Liver (tissue), 9 donors: ENCODE data around the gene KCNJ1. TPM values are rescaled to one million over a fixed set of nuclear protein-coding genes. Genes with fewer than 3 reads are reported as not detected.

ENCODE experiments used
- DNase-seq: peaks from one replicate; pipeline ENCODE4 v3.0.0-alpha.2; 2017; ENCODE audit warnings: low spot score
- H3K27ac ChIP-seq, 2 donors: one replicate each; pipeline ENCODE4 v1.7.0; 2013; ENCODE audit warnings: inconsistent platforms in 2 of 2, low read length in 2 of 2, control low read depth in 1 of 2, low read depth in 1 of 2, mild to moderate bottlenecking in 1 of 2
- H3K27me3 ChIP-seq, 4 donors: one replicate each; pipeline versions ENCODE4 v1.6.1 to v1.7.0; 2013; ENCODE audit warnings: low read length in 3 of 4, inconsistent platforms in 1 of 4, mild to moderate bottlenecking in 1 of 4, moderate library complexity in 1 of 4; ENCODE audit not compliant: control insufficient read depth in 4 of 4, insufficient read depth in 4 of 4
- H3K36me3 ChIP-seq, 4 donors: one replicate each; pipeline versions ENCODE4 v1.6.1 to v1.7.0; 2013; ENCODE audit warnings: low read length in 3 of 4, mild to moderate bottlenecking in 3 of 4, low read depth in 1 of 4, moderate library complexity in 1 of 4; ENCODE audit not compliant: control insufficient read depth in 4 of 4, insufficient read depth in 3 of 4
- H3K4me1 ChIP-seq, 4 donors: one replicate each; pipeline versions ENCODE4 v1.6.1 to v1.7.0; 2013; ENCODE audit warnings: low read length in 3 of 4, mild to moderate bottlenecking in 3 of 4, moderate library complexity in 1 of 4; ENCODE audit not compliant: control insufficient read depth in 4 of 4, insufficient read depth in 4 of 4
- H3K4me3 ChIP-seq, 3 donors: one replicate each; pipeline versions ENCODE4 v1.6.1 to v1.7.0; 2013; ENCODE audit warnings: low read length in 3 of 3, control low read depth in 1 of 3, low read depth in 1 of 3, mild to moderate bottlenecking in 1 of 3
- H3K9ac ChIP-seq, 2 donors: one replicate each; pipeline ENCODE4 v1.7.0; 2013; ENCODE audit warnings: low read length in 2 of 2, mild to moderate bottlenecking in 2 of 2, moderate library complexity in 2 of 2, control low read depth in 1 of 2, low read depth in 1 of 2
- H3K9me3 ChIP-seq, 4 donors: one replicate each; pipeline versions ENCODE4 v1.6.1 to v1.7.0; 2013; ENCODE audit warnings: low read length in 3 of 4; ENCODE audit not compliant: control insufficient read depth in 4 of 4
- EGR1 ChIP-seq, 2 donors: IDR thresholded peaks; 2 replicates each; pipeline ENCODE4 v1.6.1; 2016 to 2018; ENCODE audit warnings: antibody characterized with exemption in 2 of 2, low read depth in 2 of 2
- FOXA1 ChIP-seq: IDR thresholded peaks from 2 replicates; pipeline ENCODE4 v1.6.1; 2016; ENCODE audit warnings: antibody characterized with exemption
- FOXA2 ChIP-seq: IDR thresholded peaks from 2 replicates; pipeline ENCODE4 v1.6.1; 2016; ENCODE audit warnings: antibody characterized with exemption
- HNF4A ChIP-seq, 2 donors: conservative IDR thresholded peaks; 2 replicates each; pipeline ENCODE4 v1.6.1; 2016; ENCODE audit warnings: antibody characterized with exemption in 2 of 2, mild to moderate bottlenecking in 2 of 2
- HNF4G ChIP-seq: IDR thresholded peaks from 2 replicates; pipeline ENCODE4 v1.6.1; 2016; ENCODE audit warnings: antibody characterized with exemption
- NR2F2 ChIP-seq: IDR thresholded peaks from 2 replicates; pipeline ENCODE4 v1.6.1; 2016; ENCODE audit warnings: antibody characterized with exemption
- RAD21 ChIP-seq, 2 donors: IDR thresholded peaks; 2 replicates each; pipeline ENCODE4 v1.6.1; 2016; ENCODE audit warnings: antibody characterized with exemption in 2 of 2, mild to moderate bottlenecking in 2 of 2
- RXRA ChIP-seq, 2 donors: IDR thresholded peaks; 2 replicates each; pipeline ENCODE4 v1.6.1; 2017 to 2018; ENCODE audit warnings: antibody characterized with exemption in 2 of 2, mild to moderate bottlenecking in 1 of 2
- SP1 ChIP-seq: IDR thresholded peaks from 2 replicates; pipeline ENCODE4 v1.6.1; 2018; ENCODE audit warnings: antibody characterized with exemption, mild to moderate bottlenecking
- TAF1 ChIP-seq: conservative IDR thresholded peaks from 2 replicates; pipeline ENCODE4 v1.6.1; 2016; ENCODE audit warnings: antibody characterized with exemption, mild to moderate bottlenecking
- YY1 ChIP-seq: IDR thresholded peaks from 2 replicates; pipeline ENCODE4 v1.6.1; 2016; ENCODE audit warnings: antibody characterized with exemption, mild to moderate bottlenecking
- WGBS: extraction: QIAGEN DNeasy Blood & Tissue Kit; methylation state at CpG from one replicate; pipeline ENCODE4 v1.1.7; 2013; 5-methylcytosine and 5-hydroxymethylcytosine counted together
- polyA plus RNA-seq, 2 donors: library from polyadenylated mRNA; stranded (reverse) in 1 of 2; unstranded in 1 of 2; fragments of 200-250 nt in 1 of 2; fragments of >200 nt in 1 of 2; fragmentation: Nextera tagmentation in 1 of 2; extraction: Ambion mirVana in 1 of 2; gene quantifications; one replicate each; pipeline versions ENCODE4 v1.2.1 to v1.2.3, GENCODE V29; 2013 to 2015
- total RNA-seq, 2 donors: library from RNA; depleted of rRNA; stranded (reverse); fragments of >200 nt; gene quantifications; one replicate each; pipeline ENCODE4 v1.2.3, GENCODE V29; 2014
- TF ChIP-seq, protein P1 (sequence below): IDR thresholded peaks from 2 replicates; pipeline ENCODE4 v1.6.1; 2016; ENCODE audit warnings: antibody characterized with exemption
- TF ChIP-seq, protein P2 (sequence below): IDR thresholded peaks from 2 replicates; pipeline ENCODE4 v1.6.1; 2016; ENCODE audit warnings: antibody characterized with exemption, mild to moderate bottlenecking
- TF ChIP-seq, protein P3 (sequence below): IDR thresholded peaks from 2 replicates; pipeline ENCODE4 v1.6.1; 2016; ENCODE audit warnings: antibody characterized with exemption
- TF ChIP-seq, protein P4 (sequence below): fragments of 150-350 bp; IDR thresholded peaks from 2 replicates; pipeline ENCODE4 v1.5.1; 2017; ENCODE audit warnings: improper control_type of control experiment, low read depth, low read length; ENCODE audit not compliant: missing input control
- TF ChIP-seq, protein P5 (sequence below): IDR thresholded peaks from 2 replicates; pipeline ENCODE4 v1.6.1; 2016; ENCODE audit warnings: antibody characterized with exemption
- donor health status: healthy.
- donor health status: healthy.
- donor health status: healthy.
- donor health status: healthy.
- donor health status: healthy.

The KCNJ1 gene
- total and polyA plus RNA-seq, 4 donors: 0.14 to 0.23 TPM; not detected in 2

DNA sequence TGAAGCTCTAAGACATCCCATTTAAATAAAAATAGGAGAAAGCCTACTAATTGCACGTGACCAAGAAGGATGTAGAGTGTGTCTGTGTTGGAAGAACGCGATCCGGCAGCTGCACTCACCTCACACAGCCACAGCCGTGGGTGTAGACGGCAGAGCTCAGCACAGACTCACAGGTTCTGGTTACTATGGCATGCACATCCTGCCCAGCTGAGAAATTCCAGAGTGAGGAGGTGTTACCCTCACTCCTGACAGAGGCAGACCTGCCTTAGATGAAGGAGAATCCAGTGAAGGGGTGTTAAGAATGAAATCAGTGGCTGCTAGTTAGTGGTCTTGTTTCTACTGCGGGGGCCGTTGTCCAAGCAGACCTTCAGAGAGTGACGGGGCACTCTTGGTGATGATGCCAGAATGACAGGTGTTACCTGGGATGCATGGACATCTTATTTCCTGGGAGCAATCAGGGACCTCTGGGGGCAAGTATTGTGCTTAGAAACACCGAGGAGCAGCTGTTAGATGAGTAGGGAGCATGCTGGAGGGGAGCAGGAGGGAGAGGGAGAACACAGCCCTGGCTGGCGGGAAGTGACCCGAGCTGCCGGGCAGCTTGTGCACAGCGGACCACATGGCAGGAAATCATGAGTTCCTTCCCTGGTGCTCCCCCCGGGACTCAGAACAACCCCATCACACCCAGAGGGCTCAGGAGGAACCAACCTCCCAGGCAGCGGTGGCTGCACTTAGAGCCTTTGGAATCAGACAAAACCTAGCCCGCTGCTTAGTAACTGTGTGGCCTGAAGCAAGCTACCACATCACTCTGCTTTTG is 36.4 kb upstream of the KCNJ1 start:
- Histone ChIP-seq H3K27ac (no peak overlapping the region), H3K9ac (no peak overlapping the region), H3K4me3 (no peak overlapping the region), H3K9me3 (no peaks in the 10 kb centered on the region), H3K27me3 (peaks cover 0 to 8% (median 3%) of the 10 kb centered on the region in 4 donors), H3K36me3 (no peaks in the 10 kb centered on the region), H3K4me1 (peaks cover 2 to 32% (median 27%) of the 10 kb centered on the region in 4 donors)
- TF ChIP-seq TAF1: no peak
- TF ChIP-seq, protein P1, sequence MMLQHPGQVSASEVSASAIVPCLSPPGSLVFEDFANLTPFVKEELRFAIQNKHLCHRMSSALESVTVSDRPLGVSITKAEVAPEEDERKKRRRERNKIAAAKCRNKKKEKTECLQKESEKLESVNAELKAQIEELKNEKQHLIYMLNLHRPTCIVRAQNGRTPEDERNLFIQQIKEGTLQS: no peak
- TF ChIP-seq, protein P2, sequence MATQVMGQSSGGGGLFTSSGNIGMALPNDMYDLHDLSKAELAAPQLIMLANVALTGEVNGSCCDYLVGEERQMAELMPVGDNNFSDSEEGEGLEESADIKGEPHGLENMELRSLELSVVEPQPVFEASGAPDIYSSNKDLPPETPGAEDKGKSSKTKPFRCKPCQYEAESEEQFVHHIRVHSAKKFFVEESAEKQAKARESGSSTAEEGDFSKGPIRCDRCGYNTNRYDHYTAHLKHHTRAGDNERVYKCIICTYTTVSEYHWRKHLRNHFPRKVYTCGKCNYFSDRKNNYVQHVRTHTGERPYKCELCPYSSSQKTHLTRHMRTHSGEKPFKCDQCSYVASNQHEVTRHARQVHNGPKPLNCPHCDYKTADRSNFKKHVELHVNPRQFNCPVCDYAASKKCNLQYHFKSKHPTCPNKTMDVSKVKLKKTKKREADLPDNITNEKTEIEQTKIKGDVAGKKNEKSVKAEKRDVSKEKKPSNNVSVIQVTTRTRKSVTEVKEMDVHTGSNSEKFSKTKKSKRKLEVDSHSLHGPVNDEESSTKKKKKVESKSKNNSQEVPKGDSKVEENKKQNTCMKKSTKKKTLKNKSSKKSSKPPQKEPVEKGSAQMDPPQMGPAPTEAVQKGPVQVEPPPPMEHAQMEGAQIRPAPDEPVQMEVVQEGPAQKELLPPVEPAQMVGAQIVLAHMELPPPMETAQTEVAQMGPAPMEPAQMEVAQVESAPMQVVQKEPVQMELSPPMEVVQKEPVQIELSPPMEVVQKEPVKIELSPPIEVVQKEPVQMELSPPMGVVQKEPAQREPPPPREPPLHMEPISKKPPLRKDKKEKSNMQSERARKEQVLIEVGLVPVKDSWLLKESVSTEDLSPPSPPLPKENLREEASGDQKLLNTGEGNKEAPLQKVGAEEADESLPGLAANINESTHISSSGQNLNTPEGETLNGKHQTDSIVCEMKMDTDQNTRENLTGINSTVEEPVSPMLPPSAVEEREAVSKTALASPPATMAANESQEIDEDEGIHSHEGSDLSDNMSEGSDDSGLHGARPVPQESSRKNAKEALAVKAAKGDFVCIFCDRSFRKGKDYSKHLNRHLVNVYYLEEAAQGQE: no peak
- no peak for TF ChIP-seq EGR1 (IDR thresholded peaks at IDR 0.05; ENCODE audit: low read depth in 2 of 2)
- TF ChIP-seq HNF4A (conservative IDR thresholded peaks at IDR 0.05): no peak
- TF ChIP-seq, protein P3, sequence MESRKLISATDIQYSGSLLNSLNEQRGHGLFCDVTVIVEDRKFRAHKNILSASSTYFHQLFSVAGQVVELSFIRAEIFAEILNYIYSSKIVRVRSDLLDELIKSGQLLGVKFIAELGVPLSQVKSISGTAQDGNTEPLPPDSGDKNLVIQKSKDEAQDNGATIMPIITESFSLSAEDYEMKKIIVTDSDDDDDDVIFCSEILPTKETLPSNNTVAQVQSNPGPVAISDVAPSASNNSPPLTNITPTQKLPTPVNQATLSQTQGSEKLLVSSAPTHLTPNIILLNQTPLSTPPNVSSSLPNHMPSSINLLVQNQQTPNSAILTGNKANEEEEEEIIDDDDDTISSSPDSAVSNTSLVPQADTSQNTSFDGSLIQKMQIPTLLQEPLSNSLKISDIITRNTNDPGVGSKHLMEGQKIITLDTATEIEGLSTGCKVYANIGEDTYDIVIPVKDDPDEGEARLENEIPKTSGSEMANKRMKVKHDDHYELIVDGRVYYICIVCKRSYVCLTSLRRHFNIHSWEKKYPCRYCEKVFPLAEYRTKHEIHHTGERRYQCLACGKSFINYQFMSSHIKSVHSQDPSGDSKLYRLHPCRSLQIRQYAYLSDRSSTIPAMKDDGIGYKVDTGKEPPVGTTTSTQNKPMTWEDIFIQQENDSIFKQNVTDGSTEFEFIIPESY: no peak
- no peak for TF ChIP-seq NR2F2
- TF ChIP-seq SP1: no peak
- no peak for TF ChIP-seq RAD21 (IDR thresholded peaks at IDR 0.05)
- TF ChIP-seq, protein P4, sequence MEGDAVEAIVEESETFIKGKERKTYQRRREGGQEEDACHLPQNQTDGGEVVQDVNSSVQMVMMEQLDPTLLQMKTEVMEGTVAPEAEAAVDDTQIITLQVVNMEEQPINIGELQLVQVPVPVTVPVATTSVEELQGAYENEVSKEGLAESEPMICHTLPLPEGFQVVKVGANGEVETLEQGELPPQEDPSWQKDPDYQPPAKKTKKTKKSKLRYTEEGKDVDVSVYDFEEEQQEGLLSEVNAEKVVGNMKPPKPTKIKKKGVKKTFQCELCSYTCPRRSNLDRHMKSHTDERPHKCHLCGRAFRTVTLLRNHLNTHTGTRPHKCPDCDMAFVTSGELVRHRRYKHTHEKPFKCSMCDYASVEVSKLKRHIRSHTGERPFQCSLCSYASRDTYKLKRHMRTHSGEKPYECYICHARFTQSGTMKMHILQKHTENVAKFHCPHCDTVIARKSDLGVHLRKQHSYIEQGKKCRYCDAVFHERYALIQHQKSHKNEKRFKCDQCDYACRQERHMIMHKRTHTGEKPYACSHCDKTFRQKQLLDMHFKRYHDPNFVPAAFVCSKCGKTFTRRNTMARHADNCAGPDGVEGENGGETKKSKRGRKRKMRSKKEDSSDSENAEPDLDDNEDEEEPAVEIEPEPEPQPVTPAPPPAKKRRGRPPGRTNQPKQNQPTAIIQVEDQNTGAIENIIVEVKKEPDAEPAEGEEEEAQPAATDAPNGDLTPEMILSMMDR: no peak
- no peak for TF ChIP-seq FOXA2
- TF ChIP-seq, protein P5, sequence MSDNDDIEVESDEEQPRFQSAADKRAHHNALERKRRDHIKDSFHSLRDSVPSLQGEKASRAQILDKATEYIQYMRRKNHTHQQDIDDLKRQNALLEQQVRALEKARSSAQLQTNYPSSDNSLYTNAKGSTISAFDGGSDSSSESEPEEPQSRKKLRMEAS: no peak
- TF ChIP-seq YY1: no peak
- TF ChIP-seq RXRA (IDR thresholded peaks at IDR 0.05): no peak
- no peak for TF ChIP-seq HNF4G
- TF ChIP-seq FOXA1: no peak
- DNase-seq: no peak
- 59% methylated on average over 17 of the region's 17 CpGs for WGBS
